ENCODE measurements around the gene TPM1. TPM values are rescaled to one million over a fixed set of nuclear protein-coding genes. Genes with fewer than 3 reads are reported as not detected.

Gene TPM1
- total RNA-seq, 2 donors from 2014 or later = 245 to 363 TPM

- Mint-ChIP-seq H3K9me3 (no peaks in the 10 kb centered on the region), H3K27me3 (ENCODE audit: insufficient read depth) (no peaks in the 10 kb centered on the region), H3K4me3 (no peak overlapping the region), H3K36me3 (ENCODE audit: low read depth) (no peaks in the 10 kb centered on the region), H3K4me1 (peaks cover 39% of the 10 kb centered on the region), H3K27ac (no peak overlapping the region)
- no peaks in the 10 kb centered on the region for H3K9me3 ChIP-seq (ENCODE audit: control insufficient read depth, low read length)
- H3K9ac ChIP-seq (ENCODE audit: extremely low read depth, low read length, poor library complexity, severe bottlenecking) = no peak overlapping the region
- H3K27me3 ChIP-seq (ENCODE audit: control insufficient read depth, insufficient read depth, low read length, poor library complexity, severe bottlenecking) = no peaks in the 10 kb centered on the region
- TF ChIP-seq CTCF (conservative IDR thresholded peaks at IDR 0.05) = no peak
- no peak overlapping the region for H3K4me3 ChIP-seq (ENCODE audit: low read length)
- H3K36me3 ChIP-seq (ENCODE audit: control insufficient read depth, insufficient read depth, low read length) = no peaks in the 10 kb centered on the region
- peaks cover 23% of the 10 kb centered on the region for H3K4me1 ChIP-seq (ENCODE audit: control insufficient read depth, insufficient read depth, low read length)
- no peak for DNase-seq
- 71 to 90% methylated on average over 5 of the region's 5 CpGs for WGBS, 2 experiments (ENCODE audit: insufficient coverage in 1 of 2, insufficient read length in 1 of 2)
- H3K27ac ChIP-seq (ENCODE audit: low read depth, low read length) = no peak overlapping the region
Observed at GRCh38 chr15:63029676-63030075, 12.9 kb upstream of the TPM1 start.

GRCh38 chr15:63030101-63030551, 12.4 kb upstream of the TPM1 start:
- H3K27ac Mint-ChIP-seq = no peak overlapping the region
- no peaks in the 10 kb centered on the region for H3K9me3 ChIP-seq (ENCODE audit: control insufficient read depth, low read length)
- DNase-seq = no peak
- TF ChIP-seq CTCF (conservative IDR thresholded peaks at IDR 0.05) = no peak
- H3K36me3 Mint-ChIP-seq (ENCODE audit: low read depth) = no peaks in the 10 kb centered on the region
- H3K4me1 Mint-ChIP-seq = peaks cover 39% of the 10 kb centered on the region
- 96 to 100% methylated on average over 2 to 6 of the region's 6 CpGs for WGBS, 2 experiments (ENCODE audit: insufficient coverage in 1 of 2, insufficient read length in 1 of 2)
- no peak overlapping the region for H3K4me3 Mint-ChIP-seq
- H3K27me3 Mint-ChIP-seq (ENCODE audit: insufficient read depth) = no peaks in the 10 kb centered on the region
- peaks cover 23% of the 10 kb centered on the region for H3K4me1 ChIP-seq (ENCODE audit: control insufficient read depth, insufficient read depth, low read length)
- no peak overlapping the region for H3K27ac ChIP-seq (ENCODE audit: low read depth, low read length)
- H3K36me3 ChIP-seq (ENCODE audit: control insufficient read depth, insufficient read depth, low read length) = no peaks in the 10 kb centered on the region
- H3K27me3 ChIP-seq (ENCODE audit: control insufficient read depth, insufficient read depth, low read length, poor library complexity, severe bottlenecking) = no peaks in the 10 kb centered on the region
- no peak overlapping the region for H3K9ac ChIP-seq (ENCODE audit: extremely low read depth, low read length, poor library complexity, severe bottlenecking)
- H3K4me3 ChIP-seq (ENCODE audit: low read length) = no peak overlapping the region
- no peaks in the 10 kb centered on the region for H3K9me3 Mint-ChIP-seq

GRCh38 chr15:63034578-63034977, 8.0 kb upstream of the TPM1 start:
- Histone ChIP-seq H3K4me1 (ENCODE audit: control insufficient read depth, insufficient read depth, low read length) (peaks cover 4% of the 10 kb centered on the region), H3K27ac (ENCODE audit: low read depth, low read length) (no peak overlapping the region), H3K9me3 (ENCODE audit: control insufficient read depth, low read length) (no peaks in the 10 kb centered on the region), H3K27me3 (ENCODE audit: control insufficient read depth, insufficient read depth, low read length, poor library complexity, severe bottlenecking) (no peaks in the 10 kb centered on the region), H3K4me3 (ENCODE audit: low read length) (no peak overlapping the region), H3K36me3 (ENCODE audit: control insufficient read depth, insufficient read depth, low read length) (no peaks in the 10 kb centered on the region), H3K9ac (ENCODE audit: extremely low read depth, low read length, poor library complexity, severe bottlenecking) (no peak overlapping the region)
- no peaks in the 10 kb centered on the region for H3K36me3 Mint-ChIP-seq (ENCODE audit: low read depth)
- peaks cover 9% of the 10 kb centered on the region for H3K4me1 Mint-ChIP-seq
- 89 to 100% methylated on average over 1 to 2 of the region's 2 CpGs for WGBS, 2 experiments (ENCODE audit: insufficient coverage in 1 of 2, insufficient read length in 1 of 2)
- DNase-seq = no peak
- H3K4me3 Mint-ChIP-seq = no peak overlapping the region
- no peaks in the 10 kb centered on the region for H3K9me3 Mint-ChIP-seq
- TF ChIP-seq CTCF (conservative IDR thresholded peaks at IDR 0.05) = no peak
- H3K27me3 Mint-ChIP-seq (ENCODE audit: insufficient read depth) = peaks cover 5% of the 10 kb centered on the region
- no peak overlapping the region for H3K27ac Mint-ChIP-seq
